HCT116 (cell line): ENCODE results near the gene PLRG1. TPM values are rescaled to one million over a fixed set of nuclear protein-coding genes. Genes with fewer than 3 reads are reported as not detected.

Experiments
- ATAC-seq: fragments of 200-7000 bp; cut with Tn5 transposase; 2 replicates; pipeline ENCODE4 v1.9.1; 2020; ENCODE audit warnings: mild to moderate bottlenecking, moderate library complexity
- BruUV-seq: library from RNA; stranded (reverse); fragments of 400-500 nt; replicated peaks from 2 replicates; lab custom pipeline; 2021; lab: Mats Ljungman, UMichigan
- CTCF ChIA-PET: fragments of 300-600 bp; sonication (Branson Sonifier 250); formaldehyde crosslinking; loops from one replicate; lab custom pipeline; 2021; ENCODE audit warnings: antibody characterized with exemption; lab: Charles Lee
- POLR2A ChIA-PET: fragments of 300-600, 350-600 bp; sonication (Branson Sonifier 250); formaldehyde crosslinking; loops from one replicate; lab custom pipeline; 2021; ENCODE audit warnings: antibody characterized with exemption; lab: Charles Lee
- RAD21 ChIA-PET, 2 experiments: fragments of 300-600 bp; sonication (Branson Sonifier 250); formaldehyde crosslinking; loops; one replicate each; lab custom pipeline; 2023; ENCODE audit warnings: low total read pairs in 2 of 2; ENCODE audit not compliant: uncharacterized antibody in 2 of 2, unreplicated experiment in 2 of 2, low non-redundant PET in 1 of 2; lab: Charles Lee
- DNase-seq: peaks from one replicate; pipeline ENCODE4 v3.0.0-alpha.2; 2010; ENCODE audit warnings: low read depth, low spot score
- H2AFZ ChIP-seq: fragments of 200-600 bp; shearing (Covaris generic), sonication (generic); 2 replicates; pipeline ENCODE4 v1.6.1; 2017; ENCODE audit warnings: low read depth, mixed run types, mixed read lengths, antibody characterized with exemption, low read length; ENCODE audit not compliant: poor library complexity, severe bottlenecking
- H3K27ac ChIP-seq: 2 replicates; pipeline ENCODE4 v1.5.1; 2012; ENCODE audit warnings: low read depth, low read length
- H3K27me3 ChIP-seq: fragments of 200-600 bp; sonication (generic); 2 replicates; pipeline ENCODE4 v1.6.1; 2016; ENCODE audit warnings: mixed run types, low read length, mixed read lengths; ENCODE audit not compliant: insufficient read depth
- H3K36me3 ChIP-seq, 2 experiments: fragments of 200-500 bp in 1 of 2; fragments of 200-600 bp in 1 of 2; sonication (Bioruptor generic) in 1 of 2; sonication (generic) in 1 of 2; 2 replicates each; pipeline versions ENCODE4 v1.5.1 to v1.6.1; 2014 to 2016; ENCODE audit warnings: low read length in 2 of 2, inconsistent platforms in 1 of 2, mixed read lengths in 1 of 2, mixed run types in 1 of 2; ENCODE audit not compliant: insufficient read depth in 2 of 2, control insufficient read depth in 1 of 2
- H3K4me1 ChIP-seq, 2 experiments: fragments of 200-600 bp in 1 of 2; sonication (generic) in 1 of 2; 2 replicates each; pipeline versions ENCODE4 v1.5.1 to v1.6.1; 2012 to 2017; ENCODE audit warnings: low read length in 2 of 2, inconsistent platforms in 1 of 2, mild to moderate bottlenecking in 1 of 2, mixed read lengths in 1 of 2, mixed run types in 1 of 2, moderate library complexity in 1 of 2; ENCODE audit not compliant: insufficient read depth in 2 of 2, control insufficient read depth in 1 of 2
- H3K4me2 ChIP-seq: fragments of 200-600 bp; sonication (generic); 2 replicates; pipeline ENCODE4 v1.6.1; 2017; ENCODE audit warnings: mixed run types, low read length, mixed read lengths
- H3K4me3 ChIP-seq, 2 experiments: fragments of 200-600 bp in 1 of 2; sonication (generic) in 1 of 2; replicated peaks in 1 of 2; 2 replicates each; pipeline ENCODE4 v1.5.1; 2011 to 2016; ENCODE audit warnings: low read length in 2 of 2, control low read depth in 1 of 2, low read depth in 1 of 2, mild to moderate bottlenecking in 1 of 2, mixed read lengths in 1 of 2, mixed run types in 1 of 2
- H3K79me2 ChIP-seq: fragments of 200-600 bp; sonication (generic); 2 replicates; pipeline ENCODE4 v1.6.1; 2017; ENCODE audit warnings: mild to moderate bottlenecking, mixed run types, low read length, moderate library complexity, mixed read lengths; ENCODE audit not compliant: insufficient read depth
- H3K9ac ChIP-seq: fragments of 200-600 bp; sonication (generic); 2 replicates; pipeline ENCODE4 v1.6.1; 2016; ENCODE audit warnings: low read length, mixed read lengths
- H3K9me2 ChIP-seq: fragments of 200-600 bp; sonication (generic), shearing (Covaris generic); 2 replicates; pipeline ENCODE4 v1.6.1; 2017; ENCODE audit warnings: mixed run types, mild to moderate bottlenecking, moderate library complexity; ENCODE audit not compliant: insufficient read depth
- H3K9me3 ChIP-seq, 2 experiments: fragments of 200-500 bp in 1 of 2; fragments of 200-600 bp in 1 of 2; sonication (Bioruptor generic) in 1 of 2; sonication (generic) in 1 of 2; 2 replicates each; pipeline ENCODE4 v1.6.1; 2014 to 2017; ENCODE audit warnings: low read length in 2 of 2, mixed read lengths in 2 of 2, inconsistent platforms in 1 of 2, low read depth in 1 of 2, mild to moderate bottlenecking in 1 of 2, mixed run types in 1 of 2, moderate library complexity in 1 of 2; ENCODE audit not compliant: control insufficient read depth in 1 of 2, insufficient read depth in 1 of 2
- H4K20me1 ChIP-seq: fragments of 200-600 bp; sonication (generic), shearing (Covaris generic); 2 replicates; pipeline ENCODE4 v1.6.1; 2017; ENCODE audit warnings: mixed run types, mild to moderate bottlenecking, moderate library complexity; ENCODE audit not compliant: insufficient read depth
- EGR1 ChIP-seq: IDR thresholded peaks from 2 replicates; pipeline ENCODE4 v1.6.1; 2012; ENCODE audit warnings: low read depth
- ELF1 ChIP-seq: IDR thresholded peaks from 2 replicates; pipeline ENCODE4 v1.6.1; 2012; ENCODE audit warnings: low read depth, borderline replicate concordance
- EZH2 ChIP-seq: fragments of 200-600 bp; sonication (generic); IDR thresholded peaks from 2 replicates; pipeline ENCODE4 v1.6.1; 2017; ENCODE audit warnings: antibody characterized with exemption, mixed run types
- FOSL1 ChIP-seq: IDR thresholded peaks from 2 replicates; pipeline ENCODE4 v1.6.1; 2012; ENCODE audit warnings: low read depth
- POLR2AphosphoS5 ChIP-seq: IDR thresholded peaks from 2 replicates; pipeline ENCODE4 v1.6.1; 2011; ENCODE audit warnings: mild to moderate bottlenecking, low read depth, low read length, moderate library complexity
- SRF ChIP-seq: IDR thresholded peaks from 2 replicates; pipeline ENCODE4 v1.6.1; 2012; ENCODE audit warnings: low read depth
- intact Hi-C: fragments of 100-400 bp; cut with micrococcal nuclease; formaldehyde crosslinking; loops from 2 replicates; pipeline ENCODE4 v1.10.0; 2022
- total RNA-seq: library from RNA; stranded (reverse); gene quantifications from one replicate; pipeline ENCODE4 v1.2.1, GENCODE V29; 2021; ENCODE audit not compliant: unreplicated experiment
- TF ChIP-seq, protein P1 (sequence below): IDR thresholded peaks from 2 replicates; pipeline ENCODE4 v1.6.1; 2012; ENCODE audit warnings: low read depth
- TF ChIP-seq, protein P2 (sequence below): IDR thresholded peaks from 2 replicates; pipeline ENCODE4 v1.6.1; 2012

Gene PLRG1
- total RNA-seq, 1 experiment from 2014 or later: 141 TPM

DNA sequence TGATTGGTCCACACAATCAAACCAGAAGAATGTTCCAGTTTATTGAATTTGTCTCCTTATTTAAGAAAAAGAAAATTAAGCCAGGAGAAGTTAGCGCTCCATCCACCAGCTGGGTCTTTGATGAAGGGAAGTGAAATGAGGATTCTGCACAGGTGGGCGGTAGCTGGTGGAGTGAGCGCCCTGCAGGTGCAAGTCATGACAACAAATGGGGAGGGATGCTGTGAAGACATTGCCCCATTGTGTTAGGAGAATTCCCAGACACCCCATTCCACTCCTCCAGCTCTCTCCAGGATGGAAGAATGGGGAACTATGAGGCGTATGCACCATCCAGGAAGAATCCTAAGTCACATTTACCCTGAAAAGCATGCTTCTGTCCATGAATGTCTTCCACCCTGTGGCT lies 22.9 kb downstream of the PLRG1 start:
- Histone ChIP-seq H3K27ac (no peak overlapping the region), H2AFZ (no peak overlapping the region), H4K20me1 (no peaks in the 10 kb centered on the region), H3K79me2 (no peaks in the 10 kb centered on the region), H3K36me3 (no peaks in the 10 kb centered on the region), H3K27me3 (no peaks in the 10 kb centered on the region), H3K9me2 (no peaks in the 10 kb centered on the region), H3K9ac (no peak overlapping the region), H3K4me1 (0 out of 4 replicates have a peak, but pooled peaks cover 0 to 3% of the 10 kb centered on the region in 2 experiments), H3K4me3 (no peak overlapping the region), H3K9me3 (no peaks in the 10 kb centered on the region), H3K4me2 (no peak overlapping the region)
- ChIA-PET POLR2A (no interaction called here), CTCF (no interaction called here), RAD21 (no interaction called here)
- DNase-seq (no peak), ATAC-seq (no peak)
- intact Hi-C loops: no loop called here
- TF ChIP-seq EZH2 (no peak), POLR2AphosphoS5 (no peak), FOSL1 (no peak), SRF (no peak), ELF1 (no peak), EGR1 (no peak)
- TF ChIP-seq, protein P1, sequence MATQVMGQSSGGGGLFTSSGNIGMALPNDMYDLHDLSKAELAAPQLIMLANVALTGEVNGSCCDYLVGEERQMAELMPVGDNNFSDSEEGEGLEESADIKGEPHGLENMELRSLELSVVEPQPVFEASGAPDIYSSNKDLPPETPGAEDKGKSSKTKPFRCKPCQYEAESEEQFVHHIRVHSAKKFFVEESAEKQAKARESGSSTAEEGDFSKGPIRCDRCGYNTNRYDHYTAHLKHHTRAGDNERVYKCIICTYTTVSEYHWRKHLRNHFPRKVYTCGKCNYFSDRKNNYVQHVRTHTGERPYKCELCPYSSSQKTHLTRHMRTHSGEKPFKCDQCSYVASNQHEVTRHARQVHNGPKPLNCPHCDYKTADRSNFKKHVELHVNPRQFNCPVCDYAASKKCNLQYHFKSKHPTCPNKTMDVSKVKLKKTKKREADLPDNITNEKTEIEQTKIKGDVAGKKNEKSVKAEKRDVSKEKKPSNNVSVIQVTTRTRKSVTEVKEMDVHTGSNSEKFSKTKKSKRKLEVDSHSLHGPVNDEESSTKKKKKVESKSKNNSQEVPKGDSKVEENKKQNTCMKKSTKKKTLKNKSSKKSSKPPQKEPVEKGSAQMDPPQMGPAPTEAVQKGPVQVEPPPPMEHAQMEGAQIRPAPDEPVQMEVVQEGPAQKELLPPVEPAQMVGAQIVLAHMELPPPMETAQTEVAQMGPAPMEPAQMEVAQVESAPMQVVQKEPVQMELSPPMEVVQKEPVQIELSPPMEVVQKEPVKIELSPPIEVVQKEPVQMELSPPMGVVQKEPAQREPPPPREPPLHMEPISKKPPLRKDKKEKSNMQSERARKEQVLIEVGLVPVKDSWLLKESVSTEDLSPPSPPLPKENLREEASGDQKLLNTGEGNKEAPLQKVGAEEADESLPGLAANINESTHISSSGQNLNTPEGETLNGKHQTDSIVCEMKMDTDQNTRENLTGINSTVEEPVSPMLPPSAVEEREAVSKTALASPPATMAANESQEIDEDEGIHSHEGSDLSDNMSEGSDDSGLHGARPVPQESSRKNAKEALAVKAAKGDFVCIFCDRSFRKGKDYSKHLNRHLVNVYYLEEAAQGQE: no peak
- TF ChIP-seq, protein P2, sequence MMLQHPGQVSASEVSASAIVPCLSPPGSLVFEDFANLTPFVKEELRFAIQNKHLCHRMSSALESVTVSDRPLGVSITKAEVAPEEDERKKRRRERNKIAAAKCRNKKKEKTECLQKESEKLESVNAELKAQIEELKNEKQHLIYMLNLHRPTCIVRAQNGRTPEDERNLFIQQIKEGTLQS: no peak
- no TSS peak for BruUV-seq
